Central memory CD8-positive, alpha-beta T cell (primary cell): Measurements from ENCODE around the gene NHLH2.
A peak's percentile ranks its signal among the peaks of the same experiment; 100 is the strongest.

Experiments
- ATAC-seq: fragments of 150-1000 bp; cut with Tn5 transposase; replicated peaks from 2 replicates; pipeline ENCODE4 v1.10.0; 2022; ENCODE audit warnings: mild to moderate bottlenecking, moderate FRiP score, moderate number of reproducible peaks; ENCODE audit not compliant: poor library complexity, severe bottlenecking; ENCODE audit errors: extremely low read depth
- DNase-seq, 2 donors: peaks; one replicate each; pipeline ENCODE4 v3.0.0; 2021; ENCODE audit warnings: low spot score in 2 of 2
- H3K27ac Mint-ChIP-seq: one replicate; pipeline ENCODE4 v1.8.0; 2022; ENCODE audit warnings: low read depth, mild to moderate bottlenecking, moderate library complexity, mixed read lengths
- H3K27me3 Mint-ChIP-seq: one replicate; pipeline ENCODE4 v1.8.0; 2022; ENCODE audit warnings: mixed read lengths
- H3K36me3 Mint-ChIP-seq: one replicate; pipeline ENCODE4 v1.8.0; 2022; ENCODE audit warnings: mild to moderate bottlenecking, moderate library complexity, mixed read lengths; ENCODE audit not compliant: insufficient read depth
- H3K4me1 Mint-ChIP-seq: one replicate; pipeline ENCODE4 v1.8.0; 2022; ENCODE audit warnings: mixed read lengths
- H3K4me3 Mint-ChIP-seq: one replicate; pipeline ENCODE4 v1.8.0; 2022; ENCODE audit warnings: mild to moderate bottlenecking, moderate library complexity, mixed read lengths
- H3K9me3 Mint-ChIP-seq: one replicate; pipeline ENCODE4 v1.8.0; 2022; ENCODE audit warnings: mixed read lengths

NHLH2 gene

GRCh38 chr1:115832651-115833050 is 8.3 kb downstream of the NHLH2 start:
- DNase-seq (no peak), ATAC-seq (no peak)
- Mint-ChIP-seq H3K9me3 (no peaks in the 10 kb centered on the region), H3K36me3 (no peaks in the 10 kb centered on the region), H3K4me3 (no peak overlapping the region), H3K4me1 (peaks cover 5% of the 10 kb centered on the region), H3K27me3 (peaks cover 85% of the 10 kb centered on the region), H3K27ac (no peak overlapping the region)

DNA sequence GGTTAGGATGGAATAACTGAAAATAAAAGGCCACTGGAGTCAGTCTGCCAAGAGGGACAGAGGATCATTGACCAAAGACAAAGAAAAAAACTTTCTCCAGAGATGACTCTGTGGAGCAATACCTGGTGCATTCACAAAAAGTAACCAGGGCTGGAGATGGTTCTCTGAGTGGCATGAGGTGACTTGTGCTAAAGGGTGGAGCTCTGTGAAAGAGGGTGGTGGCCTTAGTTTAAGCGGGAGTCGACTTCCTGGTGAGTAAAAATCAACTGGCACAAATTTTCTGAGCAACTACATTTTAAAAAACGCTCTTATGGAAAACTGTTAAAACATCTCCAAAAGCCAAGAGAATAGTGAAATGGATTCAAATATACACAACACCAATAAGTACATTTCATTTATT is 10.0 kb downstream of the NHLH2 start:
- ATAC-seq (no peak), DNase-seq (no peak)
- peaks cover 86% of the 10 kb centered on the region for H3K27me3 Mint-ChIP-seq
- H3K4me3 Mint-ChIP-seq = no peak overlapping the region
- no peaks in the 10 kb centered on the region for H3K9me3 Mint-ChIP-seq
- no peak overlapping the region for H3K27ac Mint-ChIP-seq
- no peaks in the 10 kb centered on the region for H3K36me3 Mint-ChIP-seq
- H3K4me1 Mint-ChIP-seq = peaks cover 5% of the 10 kb centered on the region

GRCh38 chr1:115829947-115830346 is 11.0 kb downstream of the NHLH2 start:
- Mint-ChIP-seq H3K27me3 (peaks cover 96% of the 10 kb centered on the region), H3K9me3 (no peaks in the 10 kb centered on the region), H3K27ac (no peak overlapping the region), H3K4me3 (no peak overlapping the region), H3K4me1 (peaks cover 5% of the 10 kb centered on the region), H3K36me3 (no peaks in the 10 kb centered on the region)
- ATAC-seq = no peak
- DNase-seq = no peak

DNA sequence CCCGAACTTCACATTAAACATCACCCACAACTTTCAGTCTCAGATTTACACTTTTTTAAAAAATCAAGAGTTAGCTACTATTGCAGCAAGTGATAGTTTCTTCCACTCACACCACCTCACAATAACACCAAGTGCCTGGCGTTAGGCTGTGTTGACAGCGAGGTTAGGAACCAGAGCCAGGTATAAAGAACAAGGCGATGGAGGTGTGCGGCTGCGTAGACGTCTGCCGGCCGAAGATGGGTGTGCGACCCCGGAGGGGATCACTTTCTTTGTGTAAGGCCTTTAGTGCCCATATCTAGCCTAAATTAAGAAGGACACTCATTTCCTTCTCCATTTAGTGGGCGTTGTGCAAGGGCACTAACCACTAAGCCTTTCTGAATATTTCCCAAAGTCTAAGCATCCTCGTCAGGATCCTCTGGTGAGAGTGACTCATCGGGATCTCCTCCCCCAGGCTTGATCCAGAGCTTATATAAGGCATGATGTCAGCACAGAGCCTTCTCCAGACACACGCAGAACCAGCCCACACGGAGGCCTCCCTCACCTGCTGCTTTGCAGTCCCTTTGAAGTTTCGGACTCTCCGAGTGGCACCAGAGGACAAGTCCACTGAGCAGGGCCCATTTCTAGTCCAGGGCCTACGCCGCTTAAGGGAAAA is 11.8 kb downstream of the NHLH2 start:
- no peaks in the 10 kb centered on the region for H3K36me3 Mint-ChIP-seq
- no peak overlapping the region for H3K27ac Mint-ChIP-seq
- H3K4me3 Mint-ChIP-seq = peak overlapping the region; percentile 57
- peaks cover 5% of the 10 kb centered on the region for H3K4me1 Mint-ChIP-seq
- no peak for DNase-seq
- peaks cover 99% of the 10 kb centered on the region for H3K27me3 Mint-ChIP-seq
- no peaks in the 10 kb centered on the region for H3K9me3 Mint-ChIP-seq
- no peak for ATAC-seq

- peak overlapping the region; percentile 57 for H3K4me3 Mint-ChIP-seq
- ATAC-seq (no peak), DNase-seq (no peak)
- H3K36me3 Mint-ChIP-seq = no peaks in the 10 kb centered on the region
- no peak overlapping the region for H3K27ac Mint-ChIP-seq
- H3K4me1 Mint-ChIP-seq = peaks cover 5% of the 10 kb centered on the region
- no peaks in the 10 kb centered on the region for H3K9me3 Mint-ChIP-seq
- H3K27me3 Mint-ChIP-seq = peaks cover 99% of the 10 kb centered on the region
These were observed 12.6 kb downstream of the NHLH2 start for GRCh38 chr1:115828101-115829022.

- Mint-ChIP-seq H3K9me3 (no peaks in the 10 kb centered on the region), H3K36me3 (no peaks in the 10 kb centered on the region), H3K27me3 (peaks cover 99% of the 10 kb centered on the region), H3K27ac (no peak overlapping the region), H3K4me1 (peaks cover 5% of the 10 kb centered on the region), H3K4me3 (no peak overlapping the region)
- no peak for ATAC-seq
- no peak for DNase-seq
These were observed 13.4 kb downstream of the NHLH2 start for GRCh38 chr1:115827452-115828044.

GRCh38 chr1:115826628-115827027 is 14.3 kb downstream of the NHLH2 start:
- no peak overlapping the region for H3K4me3 Mint-ChIP-seq
- ATAC-seq (no peak), DNase-seq (no peak)
- no peaks in the 10 kb centered on the region for H3K36me3 Mint-ChIP-seq
- H3K27me3 Mint-ChIP-seq = peaks cover 94% of the 10 kb centered on the region
- no peak overlapping the region for H3K27ac Mint-ChIP-seq
- no peaks in the 10 kb centered on the region for H3K9me3 Mint-ChIP-seq
- peaks cover 5% of the 10 kb centered on the region for H3K4me1 Mint-ChIP-seq

DNA sequence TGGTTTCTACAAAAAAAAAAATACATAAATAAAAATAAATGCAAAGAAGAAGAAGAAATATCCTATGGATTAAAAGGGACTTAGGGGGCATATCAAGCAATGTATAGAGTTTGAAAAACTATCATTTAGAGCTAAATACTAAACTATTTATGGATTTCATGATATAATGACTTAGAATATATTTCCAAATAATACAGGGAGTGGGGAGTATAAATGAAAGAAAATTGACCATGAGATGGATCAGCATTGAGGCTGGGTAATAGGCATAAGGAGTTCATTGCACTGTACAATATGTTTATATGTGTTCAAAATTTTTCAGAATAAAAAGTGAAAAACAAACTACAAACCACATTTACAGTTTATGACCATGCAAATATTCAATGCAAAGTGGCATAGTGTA is 18.8 kb downstream of the NHLH2 start:
- H3K27ac Mint-ChIP-seq = no peak overlapping the region

DNA sequence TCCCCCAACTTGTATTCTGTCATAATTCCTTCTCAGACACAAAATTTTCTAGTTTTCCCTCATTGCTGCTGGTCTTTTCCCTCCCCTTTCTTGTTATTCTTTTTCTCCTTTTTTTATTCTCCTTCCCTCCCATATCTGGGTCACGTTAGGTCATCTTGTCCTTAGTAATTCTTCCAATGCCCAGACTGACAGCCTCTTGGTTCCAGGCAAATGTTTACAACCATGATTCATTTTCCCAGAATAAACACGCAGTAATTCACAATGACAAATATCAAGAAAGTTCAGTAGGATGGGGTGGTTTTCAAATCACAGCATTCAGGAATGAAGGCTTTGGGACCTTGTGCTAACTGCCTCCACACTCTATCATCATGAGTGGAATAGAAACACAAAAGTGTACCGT is 25.2 kb downstream of the NHLH2 start:
- Mint-ChIP-seq H3K36me3 (no peaks in the 10 kb centered on the region), H3K27me3 (peaks cover 43% of the 10 kb centered on the region), H3K27ac (no peak overlapping the region), H3K9me3 (no peaks in the 10 kb centered on the region), H3K4me3 (no peak overlapping the region), H3K4me1 (no peaks in the 10 kb centered on the region)
- ATAC-seq (no peak), DNase-seq (no peak)

More for the DNA sequence above, 18.8 kb downstream of the NHLH2 start:
- Mint-ChIP-seq H3K27me3 (peaks cover 67% of the 10 kb centered on the region), H3K4me1 (no peaks in the 10 kb centered on the region), H3K36me3 (no peaks in the 10 kb centered on the region), H3K4me3 (no peak overlapping the region), H3K9me3 (no peaks in the 10 kb centered on the region)
- DNase-seq = no peak
- no peak for ATAC-seq

- Mint-ChIP-seq H3K27ac (no peak overlapping the region), H3K36me3 (no peaks in the 10 kb centered on the region), H3K4me3 (no peak overlapping the region), H3K27me3 (peaks cover 35% of the 10 kb centered on the region), H3K4me1 (no peaks in the 10 kb centered on the region), H3K9me3 (no peaks in the 10 kb centered on the region)
- DNase-seq = no peak
- ATAC-seq = no peak
These were observed 26.1 kb downstream of the NHLH2 start for GRCh38 chr1:115814685-115815398.

GRCh38 chr1:115813727-115814126 is 27.2 kb downstream of the NHLH2 start:
- Mint-ChIP-seq H3K36me3 (no peaks in the 10 kb centered on the region), H3K9me3 (no peaks in the 10 kb centered on the region), H3K27ac (no peak overlapping the region), H3K4me1 (no peaks in the 10 kb centered on the region), H3K27me3 (peaks cover 43% of the 10 kb centered on the region), H3K4me3 (no peak overlapping the region)
- no peak for DNase-seq
- ATAC-seq = no peak

- H3K4me3 Mint-ChIP-seq = no peak overlapping the region
- H3K9me3 Mint-ChIP-seq = no peaks in the 10 kb centered on the region
- ATAC-seq (no peak), DNase-seq (no peak)
- H3K4me1 Mint-ChIP-seq = no peaks in the 10 kb centered on the region
- H3K27ac Mint-ChIP-seq = no peak overlapping the region
- H3K27me3 Mint-ChIP-seq = peaks cover 59% of the 10 kb centered on the region
- H3K36me3 Mint-ChIP-seq = no peaks in the 10 kb centered on the region
These were observed 29.6 kb downstream of the NHLH2 start for GRCh38 chr1:115811140-115811828.
